ENCODE results near the gene LRMDA.

GRCh38 chr10:76106611-76107010 lies 675.2 kb downstream of the LRMDA start:
- TF ChIP-seq CTCF (IDR thresholded peaks at IDR 0.05), result no peak
- TF ChIP-seq POLR2AphosphoS5 (IDR thresholded peaks at IDR 0.05), result no peak
- TF ChIP-seq POLR2A (IDR thresholded peaks at IDR 0.05), result no peak
